ENCODE measurements around the gene CCDC178.

The CCDC178 gene

GRCh38 chr18:32929213-32929612, 511.3 kb downstream of the CCDC178 start:
- DNase-seq (ENCODE audit: low read depth in 1 of 2, low spot score in 1 of 2), result no peak
- in situ Hi-C loops (cut with HindIII; ENCODE audit: low pct_unique_long_range_greater_than_20kb, low sequenced_read_pairs), result no loop called here
- no peak for TF ChIP-seq JUND (IDR thresholded peaks at IDR 0.05; ENCODE audit: low read depth)

GRCh38 chr18:32922951-32923430, 517.5 kb downstream of the CCDC178 start:
- in situ Hi-C loops (cut with HindIII; ENCODE audit: low pct_unique_long_range_greater_than_20kb, low sequenced_read_pairs), result no loop called here

GRCh38 chr18:32920796-32921787, 519.4 kb downstream of the CCDC178 start:
- TF ChIP-seq JUND (IDR thresholded peaks at IDR 0.05; ENCODE audit: low read depth), result no peak
- in situ Hi-C loops (cut with HindIII; ENCODE audit: low pct_unique_long_range_greater_than_20kb, low sequenced_read_pairs), result no loop called here
- DNase-seq (ENCODE audit: low read depth in 1 of 2, low spot score in 1 of 2), result no peak

More at GRCh38 chr18:32922951-32923430, 517.5 kb downstream of the CCDC178 start:
- DNase-seq (ENCODE audit: low read depth in 1 of 2, low spot score in 1 of 2), result no peak
- no peak for TF ChIP-seq JUND (IDR thresholded peaks at IDR 0.05; ENCODE audit: low read depth)

- TF ChIP-seq JUND (IDR thresholded peaks at IDR 0.05; ENCODE audit: low read depth), result no peak
- in situ Hi-C loops (cut with HindIII; ENCODE audit: low pct_unique_long_range_greater_than_20kb, low sequenced_read_pairs), result no loop called here
- DNase-seq (ENCODE audit: low read depth in 1 of 2, low spot score in 1 of 2), result peak; percentile 1 to 73
These were observed 520.7 kb downstream of the CCDC178 start for GRCh38 chr18:32919799-32920198.

- TF ChIP-seq JUND (IDR thresholded peaks at IDR 0.05; ENCODE audit: low read depth), result no peak
- DNase-seq (ENCODE audit: low read depth in 1 of 2, low spot score in 1 of 2), result no peak
- in situ Hi-C loops (cut with HindIII; ENCODE audit: low pct_unique_long_range_greater_than_20kb, low sequenced_read_pairs), result no loop called here
These were observed 521.8 kb downstream of the CCDC178 start for GRCh38 chr18:32918692-32919250.

- in situ Hi-C loops (cut with HindIII; ENCODE audit: low pct_unique_long_range_greater_than_20kb, low sequenced_read_pairs), result no loop called here
- no peak for DNase-seq (ENCODE audit: low read depth in 1 of 2, low spot score in 1 of 2)
- no peak for TF ChIP-seq JUND (IDR thresholded peaks at IDR 0.05; ENCODE audit: low read depth)
These were observed 525.0 kb downstream of the CCDC178 start for GRCh38 chr18:32915516-32915915.

- in situ Hi-C loops (cut with HindIII; ENCODE audit: low pct_unique_long_range_greater_than_20kb, low sequenced_read_pairs), result no loop called here
- no peak for TF ChIP-seq JUND (IDR thresholded peaks at IDR 0.05; ENCODE audit: low read depth)
- DNase-seq (ENCODE audit: low read depth in 1 of 2, low spot score in 1 of 2), result no peak
These were observed 528.7 kb downstream of the CCDC178 start for GRCh38 chr18:32911660-32912284.

GRCh38 chr18:32910694-32911296, 529.7 kb downstream of the CCDC178 start:
- no peak for DNase-seq (ENCODE audit: low read depth in 1 of 2, low spot score in 1 of 2)
- TF ChIP-seq JUND (IDR thresholded peaks at IDR 0.05; ENCODE audit: low read depth), result no peak
- in situ Hi-C loops (cut with HindIII; ENCODE audit: low pct_unique_long_range_greater_than_20kb, low sequenced_read_pairs), result no loop called here

- no peak for DNase-seq (ENCODE audit: low read depth in 1 of 2, low spot score in 1 of 2)
- TF ChIP-seq JUND (IDR thresholded peaks at IDR 0.05; ENCODE audit: low read depth), result no peak
- in situ Hi-C loops (cut with HindIII; ENCODE audit: low pct_unique_long_range_greater_than_20kb, low sequenced_read_pairs), result no loop called here
These were observed 530.5 kb downstream of the CCDC178 start for GRCh38 chr18:32909798-32910561.

GRCh38 chr18:32908424-32908805, 532.1 kb downstream of the CCDC178 start:
- in situ Hi-C loops (cut with HindIII; ENCODE audit: low pct_unique_long_range_greater_than_20kb, low sequenced_read_pairs), result no loop called here
- no peak for TF ChIP-seq JUND (IDR thresholded peaks at IDR 0.05; ENCODE audit: low read depth)
- DNase-seq (ENCODE audit: low read depth in 1 of 2, low spot score in 1 of 2), result no peak

GRCh38 chr18:32907648-32908423, 532.7 kb downstream of the CCDC178 start:
- in situ Hi-C loops (cut with HindIII; ENCODE audit: low pct_unique_long_range_greater_than_20kb, low sequenced_read_pairs), result no loop called here
- TF ChIP-seq JUND (IDR thresholded peaks at IDR 0.05; ENCODE audit: low read depth), result no peak
- no peak for DNase-seq (ENCODE audit: low read depth in 1 of 2, low spot score in 1 of 2)

Measured in T47D (cell line).